Measurements from ENCODE around the gene NOVA2.

NOVA2 gene

DNA sequence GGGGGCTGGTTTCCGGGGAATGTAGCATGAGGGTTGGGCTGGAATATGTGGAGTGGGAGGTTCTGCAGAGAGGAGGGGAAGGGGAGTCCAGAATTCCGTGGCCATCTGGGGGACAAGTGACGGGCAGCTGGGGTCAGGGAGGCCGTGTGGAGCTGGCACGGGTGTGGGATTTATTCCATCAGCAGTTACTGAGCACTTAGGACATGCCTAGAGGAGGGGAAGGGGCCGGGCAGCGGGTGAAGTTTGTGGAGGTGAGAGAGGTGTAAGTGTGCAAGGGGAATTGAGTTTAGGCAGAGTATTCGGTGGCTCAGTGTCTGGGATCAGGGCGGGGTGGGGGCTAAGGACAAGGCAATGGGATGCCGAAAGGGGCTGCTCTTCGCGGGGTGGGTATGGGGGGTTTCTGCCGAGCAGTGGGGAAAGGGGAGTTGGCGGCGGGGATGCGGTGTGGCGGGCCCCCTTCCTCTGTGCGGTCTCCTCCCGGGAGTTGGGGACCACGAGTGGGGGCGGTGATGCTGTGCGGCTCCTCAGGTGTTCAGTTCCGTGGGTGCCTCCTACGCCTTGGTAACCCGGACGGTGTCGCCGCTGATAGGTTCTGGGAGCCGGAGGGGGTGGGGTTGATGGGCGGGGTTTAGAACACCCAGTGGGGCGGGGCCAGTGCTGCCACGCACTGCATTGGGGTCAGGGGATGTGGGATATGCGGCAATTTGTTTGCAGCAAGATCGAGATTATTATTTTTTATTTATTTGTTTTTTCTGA lies 27.0 kb upstream of the NOVA2 start:
- DNase-seq (ENCODE audit: low read depth in 2 of 2): peak; percentile 48 to 58

DNA sequence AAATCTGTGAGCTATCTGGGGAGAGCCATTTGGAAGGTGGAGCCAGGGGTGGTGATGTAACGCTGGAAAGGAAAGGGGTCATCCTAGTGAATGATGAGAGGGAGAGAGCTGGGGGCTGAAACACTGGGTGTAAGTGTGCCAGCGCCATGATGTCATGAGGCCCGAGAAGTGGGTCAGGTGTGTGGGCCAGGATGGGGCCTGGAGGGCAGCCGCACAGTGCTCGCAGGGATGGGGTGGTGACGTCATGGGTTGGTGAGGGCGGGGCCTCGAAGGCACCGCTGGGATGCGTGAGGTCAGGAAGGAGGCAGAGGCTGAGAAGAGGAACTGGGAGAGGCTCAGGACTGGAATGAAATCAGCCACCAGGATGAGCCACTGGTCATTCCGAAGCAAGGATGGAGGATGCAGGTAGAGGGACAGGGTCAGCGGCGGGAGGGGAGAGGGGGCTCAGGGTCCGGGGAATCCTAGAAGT lies 26.0 kb upstream of the NOVA2 start:
- no peak for DNase-seq (ENCODE audit: low read depth in 2 of 2)

DNA sequence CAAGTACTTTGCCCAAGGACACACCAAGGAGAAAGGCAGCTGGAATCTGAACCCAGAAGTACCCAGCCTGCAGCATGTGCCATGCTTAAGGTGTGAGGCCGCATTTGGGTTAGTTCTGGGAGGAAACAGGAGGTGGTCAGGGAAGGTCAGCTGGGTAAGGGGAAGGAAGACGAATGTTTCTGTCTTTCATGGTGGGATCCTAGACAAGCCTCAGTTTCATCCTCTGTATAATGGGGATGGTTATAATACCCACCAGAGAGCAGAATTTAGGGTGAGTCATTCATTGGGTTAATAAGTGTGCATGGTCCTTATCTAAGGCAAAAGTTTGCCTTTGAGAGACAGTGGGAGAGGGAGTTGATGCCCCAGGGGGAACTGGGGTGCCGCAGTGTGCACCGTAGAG lies 25.2 kb upstream of the NOVA2 start:
- DNase-seq (ENCODE audit: low read depth in 2 of 2): no peak

DNA sequence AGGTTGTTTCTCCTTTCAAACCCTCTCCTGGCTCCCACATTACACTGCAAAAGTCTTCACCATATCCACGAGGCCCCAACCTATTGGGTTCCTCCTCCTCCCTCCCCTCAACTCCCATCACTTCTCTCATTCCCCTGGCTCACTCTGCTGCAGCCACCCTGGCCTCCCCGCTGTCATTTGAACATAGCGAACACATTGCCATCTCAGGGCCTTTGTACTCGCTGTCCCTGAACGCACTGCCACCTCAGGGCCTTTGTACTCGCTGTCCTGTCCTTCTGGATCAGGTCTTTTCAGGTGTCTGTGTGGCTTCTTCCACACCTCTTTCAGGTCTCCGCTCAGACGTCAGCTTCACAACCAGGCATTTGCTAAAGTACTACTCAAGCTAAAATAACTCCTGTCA lies 23.3 kb upstream of the NOVA2 start:
- no peak for DNase-seq (ENCODE audit: low read depth in 2 of 2)

DNA sequence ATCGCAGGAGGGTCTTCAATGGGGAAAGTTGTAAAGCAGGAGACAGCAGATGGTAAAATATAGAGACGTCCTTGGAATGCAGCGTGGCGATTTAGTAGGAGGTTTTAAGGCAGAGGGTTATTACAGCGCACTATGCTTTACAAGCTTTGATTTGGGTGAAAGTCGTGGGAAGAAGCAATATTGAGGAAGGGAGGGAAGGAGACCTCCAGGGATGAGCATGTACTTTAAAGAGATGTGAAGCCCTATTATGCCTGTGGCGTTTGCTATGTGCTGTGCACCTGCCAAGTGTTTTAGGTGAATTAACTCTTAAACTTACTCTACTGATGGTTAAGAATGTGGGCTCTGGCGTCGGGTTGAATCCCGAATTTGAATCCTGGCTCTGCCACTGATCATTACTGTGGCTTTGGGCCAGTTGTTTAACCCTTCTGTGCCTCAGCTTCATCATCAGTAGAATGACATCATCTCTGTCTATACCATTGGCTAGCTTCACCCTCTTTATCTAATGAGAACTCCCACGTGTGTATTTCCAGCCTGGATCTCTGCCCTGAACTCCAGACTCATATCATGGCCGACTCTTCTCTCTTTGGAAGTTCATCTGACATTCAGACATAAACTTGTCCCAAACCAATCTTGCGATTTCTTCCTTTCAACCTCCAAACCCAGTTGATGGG lies 22.2 kb upstream of the NOVA2 start:
- DNase-seq (ENCODE audit: low read depth in 2 of 2): no peak

DNA sequence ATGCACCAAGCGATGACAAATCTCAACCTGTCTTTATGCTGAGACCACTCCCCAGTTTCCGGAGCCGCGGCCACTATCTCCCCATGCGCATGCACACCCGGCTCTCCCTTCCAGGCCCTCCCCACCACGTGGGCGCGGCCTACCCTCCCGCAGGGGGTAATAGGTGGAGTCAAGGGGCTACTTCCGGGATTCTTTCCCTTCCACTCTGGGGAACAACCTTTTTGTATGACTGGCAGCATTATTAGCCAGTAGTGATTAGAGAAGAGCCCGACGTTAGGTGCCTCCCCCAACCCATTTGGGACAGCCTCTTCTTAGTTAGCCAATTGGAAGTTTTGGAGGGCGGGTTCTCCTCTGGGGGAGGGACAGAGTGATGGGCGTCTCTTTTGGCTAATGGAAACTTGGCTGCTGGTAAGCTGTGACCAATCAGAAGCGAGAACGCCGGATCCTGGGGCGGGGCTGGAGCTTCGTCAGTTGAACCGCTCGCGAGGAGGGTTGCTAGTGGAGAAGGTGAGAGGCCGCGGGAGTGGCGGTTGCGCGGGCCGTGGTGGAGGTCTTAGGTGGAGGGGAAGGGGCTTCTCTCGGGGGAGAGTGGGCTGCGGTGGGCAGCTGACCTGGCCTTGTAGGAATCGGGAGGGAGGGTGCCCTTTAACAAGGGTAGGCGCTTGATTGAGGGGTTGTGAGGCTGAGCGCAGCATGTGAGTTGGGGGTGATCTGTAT lies 21.5 kb upstream of the NOVA2 start, which contains the start of gene CCDC61:
CCDC61 (plus strand) TSS at position 470 of the 717 bp plus-strand sequence. CDS start 7,552 bp downstream, outside the sequence.
- DNase-seq (ENCODE audit: low read depth in 2 of 2): peak; percentile 88 to 95

DNA sequence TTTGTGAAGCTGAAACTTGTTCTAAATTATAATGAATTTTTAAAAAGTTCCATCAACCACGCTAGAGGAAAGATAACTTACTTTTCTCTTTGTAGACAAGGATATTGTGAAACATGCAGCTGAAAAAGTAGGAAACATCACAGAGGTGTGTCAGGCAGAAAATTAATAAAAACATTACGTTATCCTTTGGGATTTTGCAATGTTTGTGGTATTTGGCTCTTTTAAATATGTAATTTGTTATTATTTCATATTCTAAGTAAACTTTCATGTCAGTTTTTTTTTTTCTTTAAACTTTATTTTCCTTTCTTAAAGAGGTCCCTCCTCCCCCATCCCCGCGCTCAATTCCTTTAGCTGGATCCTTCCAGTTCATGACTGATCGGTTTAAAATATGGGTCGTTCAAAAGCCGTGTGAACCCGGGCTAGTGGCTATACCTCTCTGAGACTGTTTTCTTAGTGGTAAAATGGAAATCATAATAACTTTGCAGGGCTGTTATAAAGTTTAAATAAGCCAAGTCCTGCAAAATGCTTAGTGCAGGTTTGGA lies 20.9 kb upstream of the NOVA2 start:
- no peak for DNase-seq (ENCODE audit: low read depth in 2 of 2)

DNA sequence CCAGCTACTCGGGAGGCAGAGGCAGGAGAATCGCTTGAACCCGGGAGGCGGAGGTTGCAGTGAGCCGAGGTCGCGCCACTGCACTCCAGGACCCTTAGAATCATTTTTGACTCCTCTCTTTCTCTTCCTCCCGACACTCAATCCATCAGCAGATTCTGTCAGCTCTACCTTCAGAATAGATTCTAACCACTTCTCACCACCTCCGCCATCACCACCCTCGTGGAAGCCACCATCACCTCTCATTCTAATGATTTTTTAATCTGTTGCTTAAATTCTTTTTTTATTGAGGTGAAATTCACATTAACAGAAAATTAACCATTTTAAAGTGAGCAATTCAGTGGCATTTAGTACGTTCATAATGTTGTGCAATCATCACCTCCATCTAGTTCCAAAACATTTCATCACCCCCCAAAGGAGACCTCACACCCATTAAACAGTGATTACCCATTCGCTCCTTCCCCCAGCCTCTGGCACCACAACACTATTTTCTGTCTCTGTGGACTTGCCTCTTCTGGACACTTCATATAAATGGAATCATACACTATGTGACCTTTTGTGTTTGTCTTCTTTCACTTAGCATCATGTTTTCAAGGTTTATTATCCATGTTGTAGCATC lies 16.6 kb upstream of the NOVA2 start:
- DNase-seq (ENCODE audit: low read depth in 2 of 2): no peak

DNA sequence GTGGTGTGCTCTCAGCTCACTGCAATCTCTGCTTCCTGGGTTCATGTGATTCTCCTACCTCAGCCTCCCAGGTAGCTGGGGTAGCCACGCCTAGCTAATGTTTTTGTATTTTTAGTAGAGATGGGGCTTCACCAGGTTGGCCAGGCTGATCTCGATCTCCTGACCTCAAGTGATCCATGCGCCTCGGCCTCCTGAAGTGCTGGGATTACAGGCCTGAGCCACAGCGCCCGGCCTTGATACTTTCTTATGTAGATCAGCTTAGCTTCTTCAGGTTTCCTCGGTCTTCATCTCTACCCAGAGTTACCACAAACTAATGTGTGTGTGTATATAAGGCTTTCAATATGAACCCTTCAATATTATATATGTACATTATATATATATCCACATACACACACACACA lies 11.7 kb upstream of the NOVA2 start:
- DNase-seq (ENCODE audit: low read depth in 2 of 2): no peak

DNA sequence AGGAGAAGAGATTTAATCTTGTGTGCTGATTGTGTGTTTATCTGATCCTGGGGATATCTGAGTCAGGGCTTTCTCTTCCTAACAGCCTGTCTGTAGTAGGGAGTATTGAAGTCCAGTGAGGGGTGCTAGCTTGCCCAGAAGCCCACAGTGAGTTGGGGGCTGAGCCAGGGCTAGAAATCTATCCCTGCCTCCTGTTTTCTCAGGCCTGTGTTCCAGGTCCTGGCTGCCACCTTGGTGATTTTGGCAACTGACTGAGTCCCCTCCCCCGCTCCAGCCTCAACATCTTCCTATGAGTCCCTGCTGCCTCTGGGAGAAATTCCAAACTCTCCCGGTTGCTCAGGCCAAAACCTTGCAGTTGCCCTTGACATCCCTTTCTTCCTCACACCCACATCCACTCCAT lies 7.7 kb upstream of the NOVA2 start:
- DNase-seq (ENCODE audit: low read depth in 2 of 2): no peak

DNA sequence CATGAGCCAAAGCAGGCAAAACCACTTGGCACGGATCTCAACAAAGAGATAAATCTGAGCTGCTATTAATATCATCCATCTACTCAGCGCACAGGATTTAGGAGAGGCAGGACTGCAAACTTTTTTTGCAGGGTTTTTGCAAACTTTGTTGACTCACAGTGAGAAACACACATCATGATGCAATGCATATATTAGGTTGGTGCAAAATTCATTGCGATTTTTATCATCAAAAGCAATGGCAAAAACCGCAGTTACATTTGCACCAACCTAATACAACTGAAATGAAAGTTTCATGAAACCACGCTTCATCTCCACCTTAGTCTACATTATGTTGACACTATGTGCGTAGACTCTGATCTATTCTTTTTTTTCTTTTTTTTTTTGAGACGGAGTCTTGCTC lies 4.5 kb upstream of the NOVA2 start:
- DNase-seq (ENCODE audit: low read depth in 2 of 2): no peak

DNA sequence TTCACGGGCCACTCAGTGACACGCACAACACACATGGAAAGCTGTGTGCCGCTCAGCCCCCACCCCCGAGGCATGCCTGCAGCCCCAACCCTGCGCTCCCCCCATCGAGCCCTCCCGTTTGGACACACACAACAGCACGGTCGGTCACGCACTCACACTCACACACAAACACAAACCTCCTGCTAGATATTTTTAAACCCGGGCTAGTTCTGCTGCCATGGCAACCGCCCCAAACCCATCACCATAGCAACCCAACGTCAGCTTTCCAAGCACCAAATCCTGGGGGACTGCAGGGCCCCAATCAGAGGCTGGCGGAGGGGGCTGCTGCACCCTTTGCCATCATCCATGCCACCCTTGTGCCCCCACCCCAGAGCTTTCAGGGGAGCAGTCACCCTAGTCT lies 2.5 kb upstream of the NOVA2 start:
- no peak for DNase-seq (ENCODE audit: low read depth in 2 of 2)

DNA sequence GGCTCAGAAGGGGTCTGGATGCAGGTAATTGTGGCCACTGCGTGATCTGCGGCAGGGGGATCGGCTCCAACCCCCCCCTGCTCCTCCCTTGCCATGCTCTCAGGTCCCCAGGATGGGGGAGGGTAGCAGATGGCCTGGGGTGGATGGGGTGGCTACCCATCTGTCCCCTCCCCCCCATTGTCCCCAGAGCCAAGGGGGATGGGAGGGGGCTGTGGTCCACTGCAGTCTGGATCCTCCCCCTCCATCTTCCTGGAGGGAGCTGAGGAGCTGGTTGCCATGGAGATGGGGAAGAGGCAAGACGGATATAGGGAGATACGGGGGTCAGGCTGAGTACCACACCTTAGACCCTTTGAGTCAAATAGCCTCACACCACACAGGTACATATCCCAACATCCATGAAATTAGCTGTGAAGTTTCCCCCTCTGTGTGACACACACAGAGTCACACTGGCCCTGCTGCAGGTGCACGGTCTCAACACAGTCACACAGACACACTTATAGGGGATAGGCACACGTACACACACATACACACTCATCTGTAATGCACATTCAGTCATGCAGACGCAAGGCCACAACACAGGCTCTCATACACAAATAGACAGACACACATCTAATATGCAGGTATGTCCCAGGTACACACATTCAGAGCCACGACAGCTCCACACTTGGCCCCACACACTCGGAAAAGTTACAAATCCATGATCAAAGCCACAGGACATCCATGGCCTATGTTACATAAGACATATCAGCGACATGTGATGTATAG lies 1.8 kb upstream of the NOVA2 start:
- DNase-seq (ENCODE audit: low read depth in 2 of 2): no peak

DNA sequence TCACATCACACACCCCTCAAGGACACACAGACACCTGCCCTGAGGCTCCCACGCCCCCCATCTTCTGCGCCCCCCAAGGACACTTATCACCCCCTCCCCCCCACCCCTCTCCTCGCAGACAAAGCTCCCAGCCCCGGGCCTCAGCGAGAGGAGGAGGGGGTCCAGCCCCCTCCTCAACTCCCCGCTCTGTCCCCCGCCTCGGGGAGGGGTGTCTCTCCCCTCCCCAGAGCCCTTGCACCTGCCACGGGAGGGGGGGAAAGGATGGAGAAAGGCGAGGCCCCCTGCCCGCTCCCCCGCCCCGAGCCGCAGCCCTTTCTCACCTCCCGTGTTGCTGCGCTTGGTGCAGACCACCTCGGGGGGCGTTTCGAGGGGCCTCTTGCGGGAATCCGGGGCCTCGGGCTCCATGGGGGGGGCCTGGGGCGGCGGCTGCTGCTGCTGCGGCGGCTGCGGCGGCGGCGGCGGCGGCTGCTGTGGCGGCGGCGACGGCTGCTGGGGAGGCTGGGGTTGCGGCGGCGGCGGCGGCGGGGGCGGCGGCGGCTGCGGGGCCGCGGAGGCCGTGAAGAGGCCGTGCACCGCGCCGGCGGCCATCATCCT lies 621 bp downstream of the NOVA2 start:
- no peak for DNase-seq (ENCODE audit: low read depth in 2 of 2)

DNA sequence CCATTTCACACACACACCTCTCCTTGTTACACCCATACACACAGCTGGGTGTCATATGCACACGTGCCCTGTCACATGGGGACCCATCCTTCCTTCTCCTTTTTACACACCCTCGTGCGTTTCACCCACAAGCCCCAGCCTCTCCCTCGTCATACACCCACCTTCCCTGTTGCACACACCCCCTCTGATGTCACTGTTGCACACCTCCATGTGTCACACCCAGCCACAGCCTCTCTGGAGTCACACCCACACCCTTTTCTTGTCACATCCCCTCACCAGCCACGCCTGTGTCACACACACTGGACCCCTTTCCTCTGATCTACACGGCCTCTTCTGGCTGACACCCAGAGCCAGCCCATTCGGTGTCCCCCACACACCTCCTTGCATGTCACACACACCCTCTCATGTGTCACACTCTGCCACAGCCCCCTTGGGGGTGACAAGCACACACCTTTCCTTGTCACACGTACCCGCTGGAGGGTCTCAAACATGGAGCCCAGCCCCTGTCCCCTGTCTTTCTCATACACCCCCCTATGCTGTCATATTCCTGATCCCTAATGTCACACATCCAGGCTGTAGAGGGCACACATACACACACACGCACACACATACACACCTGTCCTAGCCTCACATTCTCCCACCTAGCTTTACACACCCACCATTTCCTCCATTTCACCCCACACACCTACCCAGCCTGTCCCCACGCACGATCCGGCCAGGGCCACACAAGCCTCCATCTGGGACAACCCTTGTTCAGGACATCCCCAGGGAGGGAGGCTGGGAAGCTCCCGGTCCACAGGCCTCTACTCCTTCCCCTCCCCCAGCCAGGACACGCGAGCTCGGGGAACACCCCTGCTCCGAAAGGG lies 1.4 kb downstream of the NOVA2 start:
- DNase-seq (ENCODE audit: low read depth in 2 of 2): no peak

DNA sequence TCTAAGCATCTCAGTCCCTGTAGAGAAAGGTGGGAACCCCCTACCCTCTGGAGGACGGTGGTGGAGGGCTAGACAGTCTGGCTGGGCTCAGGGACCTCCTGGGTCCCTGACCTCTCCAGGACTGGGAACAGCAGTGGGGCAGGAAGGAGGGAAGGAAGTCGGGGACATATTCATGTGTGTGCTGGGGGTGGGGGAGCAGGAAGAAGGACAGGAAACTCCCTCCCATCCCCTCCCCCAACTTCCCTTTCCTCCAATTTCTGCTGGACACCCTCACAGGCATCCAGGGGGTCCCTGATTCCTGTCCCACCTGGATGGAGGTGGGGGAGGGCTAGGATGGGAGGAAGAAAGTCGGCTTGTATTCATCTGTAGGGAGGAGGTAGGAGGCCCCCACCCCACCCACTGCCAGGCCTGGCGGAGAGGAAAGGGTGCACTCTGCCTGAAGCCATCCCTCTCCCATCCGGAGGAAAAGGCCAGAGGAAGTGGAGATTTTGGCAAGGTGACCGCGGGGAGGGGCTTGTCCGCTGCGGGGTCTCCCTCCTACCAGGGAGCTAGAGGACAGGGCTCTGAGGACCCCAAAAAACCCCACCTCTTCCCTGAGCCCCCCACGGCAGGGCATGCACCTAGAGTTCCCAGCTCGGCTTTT lies 2.3 kb downstream of the NOVA2 start:
- DNase-seq (ENCODE audit: low read depth in 2 of 2): no peak

DNA sequence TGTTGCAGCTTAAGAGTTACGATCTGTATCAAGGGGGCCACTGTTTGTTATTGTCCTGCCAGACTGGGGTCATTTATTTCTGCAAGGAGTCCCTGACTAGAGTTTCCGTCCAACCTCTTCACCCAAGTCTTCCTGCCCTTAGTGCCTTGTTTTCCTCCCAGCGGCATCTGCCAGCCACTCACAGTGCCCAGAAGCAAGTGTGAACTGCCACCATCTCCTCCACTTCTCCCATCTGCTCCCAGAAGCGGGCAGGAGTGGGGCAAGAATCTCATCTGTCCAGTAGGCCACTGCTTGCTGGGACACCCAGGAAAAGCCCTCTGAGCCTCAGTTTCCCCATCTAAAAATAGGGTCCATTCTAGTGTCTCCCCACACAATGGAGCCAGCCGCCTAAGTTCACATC lies 4.0 kb downstream of the NOVA2 start:
- no peak for DNase-seq (ENCODE audit: low read depth in 2 of 2)

DNA sequence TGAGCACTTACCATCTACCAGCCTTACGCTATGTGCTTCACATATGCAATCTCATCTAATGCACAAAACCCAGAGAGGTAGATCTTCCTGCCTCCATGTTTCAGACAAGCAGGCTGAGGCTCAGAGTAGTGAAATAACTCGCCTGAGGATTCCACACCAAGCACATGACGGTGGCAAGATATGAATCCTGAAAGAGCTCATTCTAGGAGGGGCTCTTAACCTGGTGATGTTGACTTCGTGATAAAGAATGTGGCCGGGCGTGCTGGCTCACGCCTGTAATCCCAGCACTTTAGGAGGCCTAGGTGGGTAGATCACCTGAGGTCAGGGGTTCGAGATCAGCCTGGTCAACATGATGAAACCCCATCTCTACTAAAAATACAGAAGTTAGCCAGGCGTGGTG lies 5.0 kb downstream of the NOVA2 start:
- no peak for DNase-seq (ENCODE audit: low read depth in 2 of 2)

DNA sequence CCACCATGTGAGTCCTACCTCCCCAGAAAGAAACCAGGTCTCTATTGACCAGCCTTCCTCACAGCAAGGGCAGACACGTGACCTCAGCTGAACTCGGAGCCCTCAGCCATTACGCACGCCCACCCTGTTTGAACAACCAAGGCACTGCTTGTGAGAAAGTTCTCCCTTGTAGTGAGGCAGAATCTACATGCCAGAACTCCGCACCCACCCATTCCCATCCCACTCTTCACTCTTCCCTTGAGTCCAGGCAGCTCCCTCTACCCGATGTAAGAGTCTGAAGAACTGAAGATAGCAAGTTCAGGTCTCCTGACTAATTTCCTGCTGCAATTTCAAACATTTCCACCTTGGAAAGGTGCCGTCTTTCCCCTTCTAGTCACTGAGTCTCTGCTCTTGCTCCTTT lies 6.4 kb downstream of the NOVA2 start:
- DNase-seq (ENCODE audit: low read depth in 2 of 2): no peak

All from stimulated activated CD4-positive, alpha-beta T cell treated with anti-CD3 and anti-CD28 coated beads, Interleukin-1b, Interleukin-23, amount 100 ng/mL, for 1 hour (primary cell).